H1 (cell line): Measurements from ENCODE around the gene SLC25A48. TPM values are rescaled to one million over a fixed set of nuclear protein-coding genes. Genes with fewer than 3 reads are reported as not detected.

Experiments used
- ATF3 ChIP-seq: IDR thresholded peaks from 2 replicates; pipeline ENCODE4 v1.6.1; 2011; ENCODE audit warnings: low read depth, mild to moderate bottlenecking, low read length; ENCODE audit not compliant: insufficient read depth
- CHD2 ChIP-seq: IDR thresholded peaks from 2 replicates; pipeline ENCODE4 v1.6.1; 2012; ENCODE audit warnings: low read length, improper control_type of control experiment
- CTBP2 ChIP-seq: IDR thresholded peaks from 2 replicates; pipeline ENCODE4 v1.7.0; 2011; ENCODE audit warnings: borderline replicate concordance, mild to moderate bottlenecking, moderate library complexity, mixed read lengths, low read length; ENCODE audit not compliant: insufficient read depth, insufficient read length
- polyA plus RNA-seq, 7 experiments: library from polyadenylated mRNA; depleted of rRNA in 3 of 7; stranded (reverse) in 5 of 7; unstranded in 2 of 7; fragments of >200 nt in 5 of 7; fragments of 200-250 nt in 2 of 7; gene quantifications; 1 replicate in 5 of 7; 2 replicates in 1 of 7; 4 replicates in 1 of 7; pipeline versions ENCODE4 v1.2.1 to v1.2.3, GENCODE V29; 2011 to 2013; ENCODE audit warnings: missing spikeins in 2 of 7, mixed read lengths in 2 of 7
- total RNA-seq: library from RNA; stranded (reverse); fragmentation: NEBNext Ultra II Directional; extraction: Animal tissue kit (Norgen Biotek cat#: 25700); gene quantifications from 2 replicates; pipeline ENCODE4 v1.2.1, GENCODE V29; 2021

SLC25A48 gene
- total and polyA plus RNA-seq, 2 of the 8 experiments (the other 6 are each of a cell fraction or from before 2014, with no cell fraction given): 1.3 to 1.8 TPM

GRCh38 chr5:135823881-135824280 is 10.6 kb upstream of the SLC25A48 start (continued):
- TF ChIP-seq ATF3 (no peak), CHD2 (no peak), CTBP2 (no peak)
- TF ChIP-seq, all 59 proteins: peak for 0
